Psoas muscle (tissue), 8 donors: Measurements from ENCODE around the gene WDR91. TPM values are rescaled to one million over a fixed set of nuclear protein-coding genes. Genes with fewer than 3 reads are reported as not detected.
A peak's percentile ranks its signal among the peaks of the same experiment; 100 is the strongest.

ENCODE experiments used
- ATAC-seq, 4 donors: fragments of 200-7000 bp; cut with Tn5 transposase; one replicate each; pipeline ENCODE4 v1.9.1; 2020; ENCODE audit warnings: moderate library complexity in 3 of 4, mild to moderate bottlenecking in 2 of 4
- DNase-seq, 2 donors: peaks; one replicate each; pipeline ENCODE4 v3.0.0-alpha.2; 2020
- H3K27ac ChIP-seq: fragments of 200-600 bp; one replicate; pipeline ENCODE4 v1.8.0; 2022
- H3K27me3 ChIP-seq, 3 donors: fragments of 200-600 bp in 1 of 3; one replicate each; pipeline versions ENCODE4 v1.6.1 to v1.8.0; 2013 to 2022; ENCODE audit warnings: low read length in 2 of 3, mild to moderate bottlenecking in 2 of 3, moderate library complexity in 1 of 3; ENCODE audit not compliant: insufficient read depth in 3 of 3
- H3K36me3 ChIP-seq, 2 donors: fragments of 200-600 bp in 1 of 2; one replicate each; pipeline versions ENCODE4 v1.6.1 to v1.8.0; 2013 to 2022; ENCODE audit warnings: low read depth in 1 of 2, mild to moderate bottlenecking in 1 of 2, moderate library complexity in 1 of 2; ENCODE audit not compliant: insufficient read depth in 1 of 2
- H3K4me1 ChIP-seq: fragments of 200-600 bp; one replicate; pipeline ENCODE4 v1.8.0; 2022
- H3K4me3 ChIP-seq: fragments of 200-600 bp; one replicate; pipeline ENCODE4 v1.8.0; 2022; ENCODE audit warnings: mild to moderate bottlenecking
- H3K9me3 ChIP-seq: fragments of 200-600 bp; one replicate; pipeline ENCODE4 v1.8.0; 2022
- WGBS, 3 donors: extraction: QIAGEN DNeasy Blood & Tissue Kit; methylation state at CpG; one replicate each; pipeline versions ENCODE4 v1.1.6 to v1.1.7; 2013; 5-methylcytosine and 5-hydroxymethylcytosine counted together
- intact Hi-C, 2 donors: fragments of 100-400 bp; cut with DNase I; formaldehyde crosslinking; loops; one replicate each; pipeline versions ENCODE4 v1.11.0 to v1.14.2; 2022
- polyA plus RNA-seq, 3 donors: library from polyadenylated mRNA; stranded (reverse); fragments of 200-250 nt; gene quantifications; one replicate each; pipeline ENCODE4 v1.2.3, GENCODE V29; 2013
- total RNA-seq, 4 donors: library from RNA; stranded (reverse); fragmentation: NEBNext Ultra II Directional in 2 of 4; extraction: Animal tissue kit (Norgen Biotek cat#: 25700) in 2 of 4; gene quantifications; one replicate each; pipeline versions ENCODE4 v1.2.1 to v1.2.4, GENCODE V29; 2021 to 2023
- TF ChIP-seq, protein P1 (sequence below): fragments of 200-600 bp; IDR thresholded peaks from one replicate; pipeline ENCODE4 v1.8.0; 2022; ENCODE audit warnings: antibody characterized with exemption
- donor health status: healthy with polysubstance abuse.
- donor health status: DM: no; HTN: no; CAD: no; lungs with moderate emphysema.
- donor health status: Bipolar disorder and iron deficiency.
- donor health status: healthy.
- donor health status: DM: yes; HTN: yes; CAD: no.
- donor health status: DM: no; HTN: no; CAD: no.
- donor health status: DM: no; HTN: no; CAD: no.
- donor health status: DM: yes; HTN: yes; CAD: no.

WDR91 gene
- total and polyA plus RNA-seq, 7 donors = 2.7 to 23.6 (median 4.8) TPM

DNA sequence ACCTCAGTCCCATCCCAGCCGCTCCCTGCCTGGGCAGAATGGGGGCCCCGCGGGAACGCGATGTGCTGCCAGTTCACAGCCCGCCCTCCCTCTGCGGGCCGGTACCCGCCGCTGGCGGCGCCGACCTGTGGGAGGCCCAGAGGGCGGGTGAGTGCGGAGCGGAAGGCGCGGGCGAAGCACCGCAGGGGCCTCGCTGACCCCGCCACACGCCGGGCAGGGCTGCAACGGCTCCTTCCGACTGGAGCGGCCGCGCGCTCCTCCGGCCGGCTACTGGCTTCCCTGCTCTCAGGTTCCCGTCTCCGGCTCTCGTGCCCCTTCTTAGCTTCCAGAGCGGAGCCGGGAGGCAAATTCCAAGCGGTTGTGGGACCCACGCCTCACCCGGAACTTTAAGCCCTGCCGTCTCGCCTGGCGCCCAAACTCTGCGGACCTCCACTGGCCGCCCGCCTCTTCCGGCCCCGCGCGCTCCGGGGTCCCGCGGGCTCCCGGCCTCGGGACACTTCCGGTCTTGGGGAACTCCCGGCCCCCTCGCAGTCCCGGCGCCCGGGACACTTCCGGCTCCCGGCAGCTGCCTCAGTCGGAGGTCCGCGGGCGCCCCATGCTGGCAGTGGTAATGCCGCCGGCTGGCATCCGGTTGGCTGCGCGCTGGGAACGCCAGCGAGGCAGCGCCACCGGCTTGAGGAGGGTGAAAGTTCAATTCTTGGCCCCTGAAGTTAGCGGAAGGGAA is 40.9 kb downstream of the WDR91 start, which contains the start of gene CYREN:
CYREN (minus strand) TSS at position 434 of the 724 bp plus-strand sequence. CDS start 1,785 bp downstream, outside the sequence.
- Histone ChIP-seq H3K27me3 (no peaks in the 10 kb centered on the region), H3K9me3 (no peaks in the 10 kb centered on the region), H3K36me3 (peaks cover 0 to 40% of the 10 kb centered on the region in 2 donors), H3K4me1 (peaks cover 35% of the 10 kb centered on the region), H3K27ac (peak within 1 kb of the TSS; percentile 100), H3K4me3 (peak within 1 kb of the TSS; percentile 97)
- DNase-seq (peak; percentile 96 to 98), ATAC-seq (peak; percentile 82 to 91 (median 84))
- 0 to 1% (median 1%) methylated on average over 55 to 77 of the region's 77 CpGs for whole genome bisulfite sequencing, 3 donors
- TF ChIP-seq, protein P1, sequence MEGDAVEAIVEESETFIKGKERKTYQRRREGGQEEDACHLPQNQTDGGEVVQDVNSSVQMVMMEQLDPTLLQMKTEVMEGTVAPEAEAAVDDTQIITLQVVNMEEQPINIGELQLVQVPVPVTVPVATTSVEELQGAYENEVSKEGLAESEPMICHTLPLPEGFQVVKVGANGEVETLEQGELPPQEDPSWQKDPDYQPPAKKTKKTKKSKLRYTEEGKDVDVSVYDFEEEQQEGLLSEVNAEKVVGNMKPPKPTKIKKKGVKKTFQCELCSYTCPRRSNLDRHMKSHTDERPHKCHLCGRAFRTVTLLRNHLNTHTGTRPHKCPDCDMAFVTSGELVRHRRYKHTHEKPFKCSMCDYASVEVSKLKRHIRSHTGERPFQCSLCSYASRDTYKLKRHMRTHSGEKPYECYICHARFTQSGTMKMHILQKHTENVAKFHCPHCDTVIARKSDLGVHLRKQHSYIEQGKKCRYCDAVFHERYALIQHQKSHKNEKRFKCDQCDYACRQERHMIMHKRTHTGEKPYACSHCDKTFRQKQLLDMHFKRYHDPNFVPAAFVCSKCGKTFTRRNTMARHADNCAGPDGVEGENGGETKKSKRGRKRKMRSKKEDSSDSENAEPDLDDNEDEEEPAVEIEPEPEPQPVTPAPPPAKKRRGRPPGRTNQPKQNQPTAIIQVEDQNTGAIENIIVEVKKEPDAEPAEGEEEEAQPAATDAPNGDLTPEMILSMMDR = peak; percentile 52
- intact Hi-C loops = loop anchor here in 1 of 2 donors (10.0 kb wide), 1 partner anchor 496 kb away; no protein-coding TSS in a partner anchor

DNA sequence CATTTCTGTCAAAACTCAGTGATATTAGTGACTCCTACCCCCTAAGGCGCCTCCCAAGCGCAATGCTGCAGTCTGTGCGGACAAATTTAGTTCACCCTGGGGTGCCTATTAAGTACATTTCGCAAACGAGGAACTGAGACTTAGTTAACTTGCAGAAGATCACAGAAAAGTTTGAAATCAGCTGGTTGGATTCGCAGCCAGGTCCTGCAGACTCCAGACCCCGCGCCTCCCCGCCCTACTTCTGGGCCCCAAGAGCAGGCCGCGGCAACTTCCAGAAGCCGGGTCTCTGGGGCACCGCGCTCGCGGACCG is 41.4 kb downstream of the WDR91 start:
- 1 to 2% (median 2%) methylated on average over 17 of the region's 17 CpGs for whole genome bisulfite sequencing, 3 donors
- intact Hi-C loops = loop anchor here (2.0 to 10.0 kb wide), 6 partner anchors 21 to 635 kb away; partner anchors contain the start of genes AGBL3 (in 2 of the 2), AKR1B15 (in 1 of the 2) and TMEM140 (in 1 of the 2)

DNA sequence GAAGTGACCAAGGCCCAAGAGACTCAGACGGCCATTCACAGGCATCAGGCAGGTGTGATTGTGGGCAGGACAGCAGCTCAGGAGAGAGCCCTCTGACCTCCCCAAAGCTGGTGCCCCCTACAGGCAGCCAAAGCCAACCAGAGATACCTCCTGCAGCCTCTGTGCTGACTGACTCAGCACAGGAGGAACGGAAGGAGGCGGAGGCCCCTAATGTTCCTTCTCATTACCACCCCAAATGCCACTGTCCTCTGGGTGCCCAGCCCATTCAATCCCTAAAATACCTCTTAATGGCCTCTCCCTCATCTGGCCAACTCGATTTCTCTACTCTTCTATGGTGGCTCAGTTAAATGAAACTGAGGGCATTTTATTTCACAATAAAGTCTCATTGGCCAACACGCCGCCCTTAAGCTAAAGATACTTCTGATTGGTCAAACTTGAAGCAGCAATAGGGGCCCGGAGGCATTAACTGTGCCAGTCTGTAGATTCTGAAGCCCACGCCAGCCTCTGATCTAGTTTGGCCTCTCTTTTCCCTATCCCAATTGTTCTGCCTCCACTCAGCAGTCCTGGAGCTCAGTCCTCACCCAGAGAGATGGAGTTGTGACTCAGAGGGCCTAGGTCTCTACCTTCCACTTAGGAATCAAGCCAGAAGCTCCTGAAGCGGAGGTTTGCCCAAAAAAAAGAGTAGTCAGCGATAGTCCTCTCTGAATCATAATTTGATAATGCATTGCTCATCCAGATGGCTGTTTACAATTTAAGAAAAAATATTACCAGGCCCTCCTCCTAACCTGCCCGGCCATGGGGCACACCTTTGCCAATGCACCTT is 42.0 kb downstream of the WDR91 start:
- H3K4me3 ChIP-seq = peak overlapping the region; percentile 97
- no peaks in the 10 kb centered on the region for H3K27me3 ChIP-seq
- TF ChIP-seq, protein P1 = peak; percentile 45
- peak overlapping the region; percentile 100 for H3K27ac ChIP-seq
- intact Hi-C loops = loop anchor here (2.0 to 10.0 kb wide), 5 partner anchors 21 to 635 kb away; partner anchors contain the start of genes AGBL3 (in 2 of the 2), AKR1B15 (in 1 of the 2) and TMEM140 (in 1 of the 2)
- H3K36me3 ChIP-seq = peaks cover 0 to 34% of the 10 kb centered on the region in 2 donors
- DNase-seq (peak; percentile 48 to 74), ATAC-seq (peak; percentile 9 to 30 (median 16))
- 45 to 65% (median 47%) methylated on average over 11 of the region's 11 CpGs for whole genome bisulfite sequencing, 3 donors
- peaks cover 46% of the 10 kb centered on the region for H3K4me1 ChIP-seq
- H3K9me3 ChIP-seq = no peaks in the 10 kb centered on the region

More for the DNA sequence above, 41.4 kb downstream of the WDR91 start:
- peak overlapping the region; percentile 100 for H3K27ac ChIP-seq
- H3K9me3 ChIP-seq = no peaks in the 10 kb centered on the region
- H3K4me3 ChIP-seq = peak overlapping the region; percentile 97
- H3K27me3 ChIP-seq = no peaks in the 10 kb centered on the region
- ATAC-seq (no peak), DNase-seq (no peak)
- peaks cover 40% of the 10 kb centered on the region for H3K4me1 ChIP-seq
- peaks cover 0 to 39% of the 10 kb centered on the region in 2 donors for H3K36me3 ChIP-seq
- TF ChIP-seq, protein P1 = no peak

DNA sequence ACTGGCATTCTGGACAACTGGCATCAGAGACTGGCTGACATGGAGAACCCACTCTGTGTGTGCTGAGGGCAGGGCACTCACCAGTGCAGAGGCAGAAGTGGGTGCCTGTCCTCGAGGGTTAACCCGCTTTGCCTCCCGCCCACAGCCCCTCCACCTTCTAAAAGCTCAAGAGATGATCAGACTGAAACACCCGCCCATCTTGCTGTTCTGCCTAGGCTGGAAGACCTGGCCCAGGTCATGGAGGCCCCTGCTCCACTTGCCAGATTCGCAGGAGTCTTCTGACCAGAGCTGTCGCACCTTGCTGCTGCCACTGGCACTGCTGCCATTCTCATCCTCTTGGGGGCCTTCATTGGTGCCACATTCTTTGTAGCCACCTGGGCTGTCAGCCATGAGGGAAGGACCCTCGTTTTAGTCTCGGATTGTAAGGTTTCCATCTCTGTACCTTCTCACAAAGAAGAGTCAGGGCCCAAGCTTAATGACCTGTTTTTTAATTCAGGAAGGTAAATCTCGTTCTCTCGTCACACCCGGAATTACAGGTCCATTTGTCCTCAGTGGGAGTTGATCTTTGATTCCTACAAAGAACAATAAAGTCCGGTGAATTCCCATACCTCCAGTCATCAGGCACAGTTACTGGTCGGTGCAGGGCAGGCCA is 42.7 kb downstream of the WDR91 start:
- DNase-seq (no peak), ATAC-seq (no peak)
- Histone ChIP-seq H3K27ac (peak overlapping the region; percentile 100), H3K9me3 (no peaks in the 10 kb centered on the region), H3K4me3 (peak overlapping the region; percentile 97), H3K4me1 (peaks cover 53% of the 10 kb centered on the region), H3K36me3 (peaks cover 0 to 34% of the 10 kb centered on the region in 2 donors), H3K27me3 (no peaks in the 10 kb centered on the region)
- TF ChIP-seq, protein P1 = no peak
- intact Hi-C loops = loop anchor here (2.0 to 10.0 kb wide), 5 partner anchors 20 to 634 kb away; partner anchors contain the start of genes AGBL3 (in 2 of the 2), AKR1B15 (in 1 of the 2) and TMEM140 (in 1 of the 2)
- 82 to 87% (median 84%) methylated on average over 13 of the region's 13 CpGs for WGBS, 3 donors
